BJ (cell line): Measurements from ENCODE around the gene ARAP1. TPM values are rescaled to one million over a fixed set of nuclear protein-coding genes. Genes with fewer than 3 reads are reported as not detected.

Source experiments
- CTCF ChIA-PET: fragments of 350-600 bp; formaldehyde crosslinking; extraction: SDS; loops from one replicate; lab custom pipeline; 2021; ENCODE audit warnings: antibody characterized with exemption, inconsistent platforms; lab: Yijun Ruan, JAX
- POLR2A ChIA-PET: fragments of 300-600 bp; sonication (Branson Sonifier 250); formaldehyde crosslinking; extraction: SDS; loops from one replicate; lab custom pipeline; 2021; ENCODE audit warnings: antibody characterized with exemption; lab: Charles Lee
- DNase-seq: peaks from one replicate; pipeline ENCODE4 v3.0.0-alpha.2; 2011; ENCODE audit warnings: low read depth
- H3K27me3 ChIP-seq: 2 replicates; pipeline ENCODE4 v1.6.0; 2011; ENCODE audit warnings: low read length; ENCODE audit not compliant: control insufficient read depth, insufficient read depth
- H3K36me3 ChIP-seq: 2 replicates; pipeline ENCODE4 v1.5.1; 2011; ENCODE audit warnings: low read length; ENCODE audit not compliant: control insufficient read depth, insufficient read depth
- H3K4me3 ChIP-seq: 2 replicates; pipeline ENCODE4 v1.5.1; 2011; ENCODE audit warnings: low read depth, mild to moderate bottlenecking, control low read depth, low read length
- CTCF ChIP-seq: IDR thresholded peaks from 2 replicates; pipeline ENCODE4 v1.5.1; 2011; ENCODE audit warnings: low read depth, mild to moderate bottlenecking, control low read depth, inconsistent platforms, low read length, moderate library complexity; ENCODE audit not compliant: insufficient read depth
- polyA plus RNA-seq: library from polyadenylated mRNA; depleted of rRNA; stranded (reverse); fragments of >200 nt; gene quantifications from 2 replicates; pipeline ENCODE4 v1.2.3, GENCODE V29; 2011

ARAP1 gene
- polyA plus RNA-seq, 1 experiment, result 74.5 TPM

GRCh38 chr11:72673284-72673942 lies 78.8 kb downstream of the ARAP1 start:
- no peak for DNase-seq
- no peak for TF ChIP-seq CTCF
- ChIA-PET CTCF (interaction anchor here (0.7 kb wide), 1 partner anchor 10 kb away, joined by 4 read pairs; no protein-coding TSS in a partner anchor), POLR2A (no interaction called here)
- Histone ChIP-seq H3K36me3 (no peaks in the 10 kb centered on the region), H3K4me3 (no peak overlapping the region), H3K27me3 (peaks cover 49% of the 10 kb centered on the region)

- no peak overlapping the region for H3K4me3 ChIP-seq
- no peak for TF ChIP-seq CTCF
- DNase-seq, result no peak
- H3K36me3 ChIP-seq, result no peaks in the 10 kb centered on the region
- peaks cover 49% of the 10 kb centered on the region for H3K27me3 ChIP-seq
- ChIA-PET POLR2A (interaction anchor here (0.6 kb wide), 1 partner anchor 636 kb away, joined by 13 read pairs; no protein-coding TSS in a partner anchor), CTCF (interaction anchor here (0.6 to 2.1 kb wide), 2 partner anchors 12 to 32 kb away, joined by 3 to 15 read pairs; no protein-coding TSS in a partner anchor)
Observed at GRCh38 chr11:72672597-72673238, 79.5 kb downstream of the ARAP1 start.

GRCh38 chr11:72671152-72672099 lies 80.8 kb downstream of the ARAP1 start:
- ChIA-PET POLR2A (no interaction called here), CTCF (interaction anchor here (0.7 to 2.1 kb wide), 5 partner anchors 10 to 1103 kb away, joined by 3 to 15 read pairs (median 4); no protein-coding TSS in a partner anchor)
- TF ChIP-seq CTCF, result no peak
- Histone ChIP-seq H3K4me3 (no peak overlapping the region), H3K27me3 (peaks cover 46% of the 10 kb centered on the region), H3K36me3 (no peaks in the 10 kb centered on the region)
- no peak for DNase-seq

GRCh38 chr11:72670041-72670440 lies 82.2 kb downstream of the ARAP1 start:
- Histone ChIP-seq H3K4me3 (no peak overlapping the region), H3K36me3 (no peaks in the 10 kb centered on the region), H3K27me3 (peaks cover 40% of the 10 kb centered on the region)
- CTCF ChIA-PET, result interaction anchor here (1.0 to 2.5 kb wide), 2 partner anchors 11 kb away, joined by 3 to 10 read pairs; no protein-coding TSS in a partner anchor
- no peak for DNase-seq
- no peak for TF ChIP-seq CTCF
- POLR2A ChIA-PET, result no interaction called here
